Astrocyte of the spinal cord (primary cell): Measurements from ENCODE around the gene NRIP1.
A peak's percentile ranks its signal among the peaks of the same experiment; 100 is the strongest.
"Not testable (repeated sequence)": the region's sequence is repeated elsewhere in the genome, so short reads cannot be mapped to it uniquely, and the experiment has no call there.

Experiments
- DNase-seq: peaks from one replicate; pipeline ENCODE4 v3.0.0; 2011; ENCODE audit warnings: low read depth, low spot score
- H3K4me3 ChIP-seq: 2 replicates; pipeline ENCODE4 v1.5.1; 2011; ENCODE audit warnings: low read depth, mild to moderate bottlenecking, low read length, moderate library complexity
- CTCF ChIP-seq: IDR thresholded peaks from 2 replicates; pipeline ENCODE4 v1.5.1; 2012; ENCODE audit warnings: low read depth, mild to moderate bottlenecking, low read length, inconsistent platforms
- in situ Hi-C: cut with HindIII; loops from 2 replicates; pipeline ENCODE4 v1.10.0; 2017; ENCODE audit warnings: low sequenced_read_pairs

Gene NRIP1

GRCh38 chr21:15037095-15037899, 27.5 kb downstream of the NRIP1 start:
- H3K4me3 ChIP-seq = no peak overlapping the region
- no peak for DNase-seq
- in situ Hi-C loops = no loop called here
- no peak for TF ChIP-seq CTCF

- DNase-seq = no peak
- in situ Hi-C loops = no loop called here
- no peak overlapping the region for H3K4me3 ChIP-seq
- TF ChIP-seq CTCF = no peak
Observed at GRCh38 chr21:15036189-15036588, 28.6 kb downstream of the NRIP1 start.

- no peak for TF ChIP-seq CTCF
- in situ Hi-C loops = no loop called here
- DNase-seq = peak; percentile 76
- H3K4me3 ChIP-seq = no peak overlapping the region
Observed at GRCh38 chr21:15034126-15034853, 30.5 kb downstream of the NRIP1 start.

GRCh38 chr21:15031790-15032357, 32.9 kb downstream of the NRIP1 start:
- peak; percentile 66 for DNase-seq
- no peak overlapping the region for H3K4me3 ChIP-seq
- TF ChIP-seq CTCF = no peak
- in situ Hi-C loops = no loop called here

GRCh38 chr21:15031362-15031761, 33.4 kb downstream of the NRIP1 start:
- H3K4me3 ChIP-seq, in situ Hi-C loops, DNase-seq: not testable (repeated sequence)

- H3K4me3 ChIP-seq, in situ Hi-C loops: not testable (repeated sequence)
- peak; percentile 64 for DNase-seq
Observed at GRCh38 chr21:15030861-15031260, 33.9 kb downstream of the NRIP1 start.

GRCh38 chr21:15029077-15029476, 35.7 kb downstream of the NRIP1 start:
- H3K4me3 ChIP-seq = no peak overlapping the region
- DNase-seq = no peak
- TF ChIP-seq CTCF = no peak
- in situ Hi-C loops = no loop called here
